H9 (cell line): ENCODE measurements around the gene LIMS4. TPM values are rescaled to one million over a fixed set of nuclear protein-coding genes. Genes with fewer than 3 reads are reported as not detected.
"Not testable (repeated sequence)": the region's sequence is repeated elsewhere in the genome, so short reads cannot be mapped to it uniquely, and the experiment has no call there.

Experiments used
- DNase-seq: peaks from one replicate; pipeline ENCODE4 v3.0.0-alpha.2; 2017
- H2AFZ ChIP-seq: one replicate; pipeline ENCODE4 v1.6.1; 2013; ENCODE audit warnings: mild to moderate bottlenecking, low read length, control low read depth, moderate library complexity
- H2AK5ac ChIP-seq: 2 replicates; pipeline ENCODE4 v1.6.1; 2013; ENCODE audit warnings: low read length, control low read depth, mixed read lengths; ENCODE audit not compliant: insufficient read length
- H2BK120ac ChIP-seq: one replicate; pipeline ENCODE4 v1.6.1; 2013; ENCODE audit warnings: low read depth, mild to moderate bottlenecking, low read length, control low read depth, inconsistent platforms; ENCODE audit not compliant: poor library complexity, severe bottlenecking
- H2BK12ac ChIP-seq: 2 replicates; pipeline ENCODE4 v1.6.1; 2013; ENCODE audit warnings: low read length, control low read depth, mixed read lengths, low read depth; ENCODE audit not compliant: insufficient read length
- H2BK15ac ChIP-seq: 2 replicates; pipeline ENCODE4 v1.6.1; 2013; ENCODE audit warnings: low read depth, low read length, control low read depth
- H2BK20ac ChIP-seq: one replicate; pipeline ENCODE4 v1.6.1; 2013; ENCODE audit warnings: low read depth, mild to moderate bottlenecking, low read length, control low read depth, inconsistent platforms; ENCODE audit not compliant: poor library complexity, severe bottlenecking
- H2BK5ac ChIP-seq: 2 replicates; pipeline ENCODE4 v1.6.1; 2013; ENCODE audit warnings: low read length, control low read depth, mixed read lengths; ENCODE audit not compliant: insufficient read length
- H3K14ac ChIP-seq: 2 replicates; pipeline ENCODE4 v1.6.1; 2013; ENCODE audit warnings: low read length, control low read depth; ENCODE audit not compliant: insufficient read depth
- H3K18ac ChIP-seq: 2 replicates; pipeline ENCODE4 v1.6.1; 2013; ENCODE audit warnings: low read depth, mild to moderate bottlenecking, mixed read lengths, low read length, control low read depth; ENCODE audit not compliant: insufficient read length
- H3K23ac ChIP-seq: 2 replicates; pipeline ENCODE4 v1.6.1; 2013; ENCODE audit warnings: low read length, control low read depth, mixed read lengths, low read depth; ENCODE audit not compliant: insufficient read length
- H3K23me2 ChIP-seq: 2 replicates; pipeline ENCODE4 v1.6.1; 2013; ENCODE audit warnings: low read depth, mild to moderate bottlenecking, mixed read lengths, low read length, control low read depth; ENCODE audit not compliant: insufficient read length, poor library complexity, severe bottlenecking
- H3K27ac ChIP-seq: 2 replicates; pipeline ENCODE4 v1.5.1; 2013; ENCODE audit warnings: low read length, control low read depth, mixed read lengths, low read depth; ENCODE audit not compliant: insufficient read length
- H3K27me3 ChIP-seq: 2 replicates; pipeline ENCODE4 v1.6.1; 2013; ENCODE audit warnings: low read length, control low read depth, inconsistent platforms; ENCODE audit not compliant: insufficient read depth
- H3K4ac ChIP-seq: 2 replicates; pipeline ENCODE4 v1.6.1; 2013; ENCODE audit warnings: low read depth, mild to moderate bottlenecking, control low read depth, inconsistent platforms, low read length, moderate library complexity
- H3K4me1 ChIP-seq: 2 replicates; pipeline ENCODE4 v1.6.1; 2013; ENCODE audit warnings: low read length, control low read depth, inconsistent platforms; ENCODE audit not compliant: insufficient read depth
- H3K4me2 ChIP-seq: 2 replicates; pipeline ENCODE4 v1.6.1; 2013; ENCODE audit warnings: low read length, control low read depth, mixed read lengths; ENCODE audit not compliant: insufficient read length, insufficient read depth
- H3K56ac ChIP-seq: 2 replicates; pipeline ENCODE4 v1.6.1; 2013; ENCODE audit warnings: low read depth, mild to moderate bottlenecking, mixed read lengths, low read length, control low read depth; ENCODE audit not compliant: insufficient read length
- H3K79me1 ChIP-seq: 2 replicates; pipeline ENCODE4 v1.6.1; 2013; ENCODE audit warnings: low read depth, mild to moderate bottlenecking, moderate library complexity, low read length, control low read depth, inconsistent platforms; ENCODE audit not compliant: insufficient read depth, poor library complexity, severe bottlenecking
- H3K79me2 ChIP-seq: 2 replicates; pipeline ENCODE4 v1.6.1; 2013; ENCODE audit warnings: low read length, control low read depth, inconsistent platforms; ENCODE audit not compliant: insufficient read depth
- H3K9ac ChIP-seq: 2 replicates; pipeline ENCODE4 v1.6.1; 2013; ENCODE audit warnings: low read length, control low read depth, mixed read lengths; ENCODE audit not compliant: insufficient read length; ENCODE audit errors: extremely low read depth
- H3K9me3 ChIP-seq: one replicate; pipeline ENCODE4 v1.6.1; 2013; ENCODE audit warnings: low read depth, low read length, inconsistent platforms; ENCODE audit not compliant: control insufficient read depth
- H3T11ph ChIP-seq: one replicate; pipeline ENCODE4 v1.6.1; 2013; ENCODE audit warnings: mild to moderate bottlenecking, low read length, control low read depth, inconsistent platforms
- H4K20me1 ChIP-seq: one replicate; pipeline ENCODE4 v1.6.1; 2013; ENCODE audit not compliant: control insufficient read depth, insufficient read length, insufficient read depth
- H4K5ac ChIP-seq: 2 replicates; pipeline ENCODE4 v1.6.1; 2013; ENCODE audit warnings: low read depth, mild to moderate bottlenecking, mixed read lengths, low read length, control low read depth; ENCODE audit not compliant: insufficient read length
- H4K8ac ChIP-seq: replicated peaks from 2 replicates; pipeline ENCODE4 v1.6.1; 2013; ENCODE audit warnings: low read length, control low read depth, mixed read lengths, low read depth; ENCODE audit not compliant: insufficient read length
- H4K91ac ChIP-seq: 2 replicates; pipeline ENCODE4 v1.6.1; 2013; ENCODE audit warnings: low read depth, mild to moderate bottlenecking, moderate library complexity, mixed read lengths, low read length, control low read depth; ENCODE audit not compliant: insufficient read length
- H3K27ac Mint-ChIP-seq, 3 experiments: 2 replicates in 2 of 3; 3 replicates in 1 of 3; pipeline ENCODE4 v1.8.0; 2020 to 2021; ENCODE audit warnings: mixed read lengths in 3 of 3, mild to moderate bottlenecking in 1 of 3, moderate library complexity in 1 of 3
- H3K27me3 Mint-ChIP-seq: 2 replicates; pipeline ENCODE4 v1.8.0; 2021; ENCODE audit warnings: low read depth, mild to moderate bottlenecking, moderate library complexity, mixed read lengths
- H3K36me3 Mint-ChIP-seq, 3 experiments: 2 replicates in 2 of 3; 3 replicates in 1 of 3; pipeline ENCODE4 v1.8.0; 2020 to 2021; ENCODE audit warnings: low read depth in 3 of 3, mixed read lengths in 3 of 3; ENCODE audit not compliant: insufficient read depth in 1 of 3
- H3K4me1 Mint-ChIP-seq, 2 experiments: 2 replicates each; pipeline ENCODE4 v1.8.0; 2020; ENCODE audit warnings: mixed read lengths in 2 of 2
- H3K4me3 Mint-ChIP-seq, 2 experiments: 2 replicates in 1 of 2; 3 replicates in 1 of 2; pipeline ENCODE4 v1.8.0; 2020 to 2021; ENCODE audit warnings: mild to moderate bottlenecking in 2 of 2, mixed read lengths in 2 of 2, moderate library complexity in 1 of 2
- H3K9me3 Mint-ChIP-seq, 2 experiments: 2 replicates in 1 of 2; 3 replicates in 1 of 2; pipeline ENCODE4 v1.8.0; 2020; ENCODE audit warnings: mild to moderate bottlenecking in 2 of 2, mixed read lengths in 2 of 2, moderate library complexity in 1 of 2
- WGBS: extraction: QIAGEN DNeasy Blood & Tissue Kit; methylation state at CpG from one replicate; pipeline ENCODE4 v1.1.7; 2013; ENCODE audit warnings: missing lambda C conversion rate, low lambda C conversion rate, mixed read lengths; ENCODE audit not compliant: insufficient read length; ENCODE audit errors: extremely low coverage; 5-methylcytosine and 5-hydroxymethylcytosine counted together
- total RNA-seq: library from RNA; stranded (reverse); gene quantifications from 2 replicates; pipeline ENCODE4 v1.2.1, GENCODE V29; 2021

The LIMS4 gene
- total RNA-seq, 1 experiment from 2014 or later: 0.55 TPM

DNA sequence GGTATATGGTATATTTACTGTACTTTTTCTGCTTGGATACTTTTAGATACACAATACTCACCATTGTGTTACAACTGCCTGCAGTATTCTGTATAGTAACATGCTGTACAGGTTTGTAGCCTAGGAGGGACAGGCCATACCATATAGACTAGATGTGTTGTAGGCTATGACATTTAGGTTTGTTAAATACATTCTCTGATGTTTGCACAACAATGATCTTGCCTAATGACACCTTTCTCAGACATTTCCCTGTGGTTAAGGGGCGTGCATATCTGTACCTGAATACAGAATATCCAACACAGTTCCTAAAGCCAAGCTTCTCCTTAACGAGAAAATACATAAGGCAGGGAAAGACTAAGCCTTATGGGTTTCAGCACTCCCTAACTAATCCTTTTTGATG is 10.2 kb downstream of the LIMS4 start:
- H3K27ac ChIP-seq, H2BK20ac ChIP-seq, H3K27me3 Mint-ChIP-seq, DNase-seq, H3K23me2 ChIP-seq, H4K91ac ChIP-seq, H2BK12ac ChIP-seq, H3K4me1 Mint-ChIP-seq, H2BK120ac ChIP-seq, H4K5ac ChIP-seq, H2BK5ac ChIP-seq, H2AFZ ChIP-seq, H4K20me1 ChIP-seq, H3T11ph ChIP-seq, H3K9me3 Mint-ChIP-seq, H2BK15ac ChIP-seq, H3K14ac ChIP-seq, H3K4me2 ChIP-seq, H3K18ac ChIP-seq, H3K9ac ChIP-seq, H3K79me1 ChIP-seq, H2AK5ac ChIP-seq, H4K8ac ChIP-seq, H3K4me3 Mint-ChIP-seq, H3K56ac ChIP-seq, H3K9me3 ChIP-seq, H3K79me2 ChIP-seq, H3K27me3 ChIP-seq, H3K36me3 Mint-ChIP-seq, H3K4me1 ChIP-seq, H3K27ac Mint-ChIP-seq, H3K23ac ChIP-seq, H3K4ac ChIP-seq: not testable (repeated sequence)
- no CpG with 5 or more reads among the region's 2 CpGs for WGBS

DNA sequence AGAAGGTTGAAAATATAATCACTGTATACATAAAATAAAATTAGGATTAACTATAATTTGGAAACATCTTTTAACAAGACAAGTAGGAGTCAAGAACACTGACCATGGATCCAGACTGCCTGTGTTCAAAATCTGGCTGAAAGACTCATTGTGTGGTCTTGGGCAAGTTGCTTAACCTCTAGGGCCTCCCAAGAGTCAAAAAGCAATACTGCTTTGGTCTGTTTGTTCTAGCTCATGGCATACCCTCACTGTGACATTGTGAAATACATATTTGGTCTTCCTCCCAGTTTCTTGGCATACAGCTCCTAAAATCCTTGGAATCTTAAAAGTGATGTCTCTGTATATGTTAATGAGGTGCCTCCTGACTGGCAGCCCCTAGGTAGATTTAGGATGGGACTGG is 12.3 kb downstream of the LIMS4 start:
- H3K9ac ChIP-seq, H3K56ac ChIP-seq, H3K36me3 Mint-ChIP-seq, H3K9me3 ChIP-seq, H3K9me3 Mint-ChIP-seq, H2BK12ac ChIP-seq, H3K4me1 ChIP-seq, H3K27ac Mint-ChIP-seq, H3K27ac ChIP-seq, H3K23me2 ChIP-seq, H2BK5ac ChIP-seq, H3K23ac ChIP-seq, H3K27me3 ChIP-seq, H4K20me1 ChIP-seq, H3K79me2 ChIP-seq, H3K27me3 Mint-ChIP-seq, H4K5ac ChIP-seq, H2BK20ac ChIP-seq, H2AK5ac ChIP-seq, H4K8ac ChIP-seq, H3K4me1 Mint-ChIP-seq, H4K91ac ChIP-seq, H3K4me3 Mint-ChIP-seq, H2BK120ac ChIP-seq, H3K18ac ChIP-seq, H3K79me1 ChIP-seq, H3T11ph ChIP-seq, H3K4ac ChIP-seq, DNase-seq, H2AFZ ChIP-seq, H2BK15ac ChIP-seq, H3K14ac ChIP-seq, H3K4me2 ChIP-seq: not testable (repeated sequence)

DNA sequence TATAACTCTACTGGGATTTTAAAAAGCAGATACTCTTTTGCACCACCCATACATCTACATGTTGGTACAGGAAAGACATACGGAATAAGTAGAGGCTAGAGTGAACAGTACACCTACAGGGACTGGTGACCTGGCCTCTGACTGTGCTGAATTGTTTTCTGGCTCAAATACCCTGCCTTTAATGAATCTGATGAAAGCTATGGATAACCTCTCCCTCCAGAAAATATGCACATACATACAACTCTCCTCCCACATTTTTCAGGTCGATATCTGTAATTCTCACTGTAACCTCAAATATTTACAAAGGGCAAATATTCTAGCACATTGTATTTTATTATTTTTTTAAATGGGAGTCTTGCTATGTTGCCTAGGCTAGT is 15.4 kb downstream of the LIMS4 start:
- H3K14ac ChIP-seq, H4K8ac ChIP-seq, H3K23me2 ChIP-seq, H4K5ac ChIP-seq, H3K4ac ChIP-seq, H2BK12ac ChIP-seq, H3K27ac ChIP-seq, H4K91ac ChIP-seq, H3K27ac Mint-ChIP-seq, DNase-seq, H3K9ac ChIP-seq, H3K79me1 ChIP-seq, H3K4me1 ChIP-seq, H3K27me3 Mint-ChIP-seq, H3K4me2 ChIP-seq, H3K27me3 ChIP-seq, H2BK5ac ChIP-seq, H3K4me3 Mint-ChIP-seq, H3K23ac ChIP-seq, H3K9me3 ChIP-seq, H3K18ac ChIP-seq, H2BK15ac ChIP-seq, H2AFZ ChIP-seq, H3K36me3 Mint-ChIP-seq, H2BK120ac ChIP-seq, H3K79me2 ChIP-seq, H2AK5ac ChIP-seq, H3T11ph ChIP-seq, H3K56ac ChIP-seq, H3K9me3 Mint-ChIP-seq, H4K20me1 ChIP-seq, H3K4me1 Mint-ChIP-seq, H2BK20ac ChIP-seq: not testable (repeated sequence)
- WGBS: no CpG with 5 or more reads among the region's 2 CpGs
